ENCODE results near the gene CNGA2. TPM values are rescaled to one million over a fixed set of nuclear protein-coding genes. Genes with fewer than 3 reads are reported as not detected.

Gene CNGA2
- total and polyA plus RNA-seq, 2 donors (not counting 3 experiments of a cell fraction or from before 2014, with no cell fraction given): not detected

- Histone ChIP-seq H3K36me3 (ENCODE audit: control insufficient read depth in 2 of 2, extremely low read depth in 1 of 2, insufficient read depth in 2 of 2, low read length in 2 of 2) (no peaks in the 10 kb centered on the region), H3K9ac (replicated peaks; ENCODE audit: extremely low read depth, insufficient read depth, low read length) (no peak overlapping the region), H3K4me1 (ENCODE audit: control insufficient read depth, extremely low read depth, insufficient read depth, low read length) (no peaks in the 10 kb centered on the region), H3K27ac (ENCODE audit: insufficient read depth, low read depth, low read length) (no peak overlapping the region), H2AFZ (ENCODE audit: low read depth, low read length) (no peak overlapping the region), H3K9me1 (replicated peaks; ENCODE audit: control insufficient read depth, extremely low read depth, insufficient read depth, low read length) (no peaks in the 10 kb centered on the region), H3K79me2 (ENCODE audit: control insufficient read depth, insufficient read depth, low read length) (no peaks in the 10 kb centered on the region), H3K9me3 (replicated peaks; ENCODE audit: control insufficient read depth, insufficient read depth, low read length) (no peaks in the 10 kb centered on the region), H3K4me2 (ENCODE audit: insufficient read depth, low read length) (no peak overlapping the region), H3K4me3 (replicated peaks in 1 of 3; ENCODE audit: insufficient read depth in 1 of 3, low read depth in 1 of 3, low read length in 3 of 3) (no peak overlapping the region), H3K27me3 (ENCODE audit: control insufficient read depth in 2 of 2, insufficient read depth in 2 of 2, low read length in 2 of 2) (no peaks in the 10 kb centered on the region), H4K20me1 (replicated peaks; ENCODE audit: control insufficient read depth, extremely low read depth, insufficient read depth, low read length) (no peaks in the 10 kb centered on the region)
- ChIA-PET POLR2A (no interaction called here), CTCF (interaction anchor here (0.8 to 0.9 kb wide), 2 partner anchors 921 to 1109 kb away, joined by 3 to 5 read pairs; no protein-coding TSS in a partner anchor)
- dilution Hi-C loops (cut with MboI; ENCODE audit: extremely low pct_ligation_motif_present, low sequenced_read_pairs) (no loop called here), intact Hi-C loops (cut with micrococcal nuclease) (no loop called here)
- TF ChIP-seq GATA2 (IDR thresholded peaks at IDR 0.05; ENCODE audit: insufficient read depth, insufficient read length, low read depth, low read length) (no peak), POLR2AphosphoS5 (IDR thresholded peaks at IDR 0.05; ENCODE audit: insufficient read depth, low read depth, low read length) (no peak)
- DNase-seq (ENCODE audit: low read depth, low spot score) (no peak), FAIRE-seq (no peak)
- BruUV-seq (replicated peaks): no TSS peak
These were observed 22.3 kb upstream of the CNGA2 start for GRCh38 chrX:151712253-151712652.

GRCh38 chrX:151713849-151714248, 20.7 kb upstream of the CNGA2 start:
- POLR2A ChIA-PET: no interaction called here
- no peak overlapping the region for H3K4me3 ChIP-seq (replicated peaks in 1 of 3; ENCODE audit: insufficient read depth in 1 of 3, low read depth in 1 of 3, low read length in 3 of 3)
- BruUV-seq (replicated peaks): no TSS peak

More at GRCh38 chrX:151713849-151714248, 20.7 kb upstream of the CNGA2 start:
- no peaks in the 10 kb centered on the region for H3K79me2 ChIP-seq (ENCODE audit: control insufficient read depth, insufficient read depth, low read length)
- TF ChIP-seq CTCF (IDR thresholded peaks at IDR 0.05; ENCODE audit: extremely low read depth in 1 of 2, insufficient read depth in 1 of 2, low read depth in 1 of 2, low read length in 2 of 2) (peak; percentile 27 to 47), POLR2AphosphoS5 (IDR thresholded peaks at IDR 0.05; ENCODE audit: insufficient read depth, low read depth, low read length) (no peak)
- no peaks in the 10 kb centered on the region for H3K9me3 ChIP-seq (replicated peaks; ENCODE audit: control insufficient read depth, insufficient read depth, low read length)
- H3K4me1 ChIP-seq (ENCODE audit: control insufficient read depth, extremely low read depth, insufficient read depth, low read length): no peaks in the 10 kb centered on the region
- H3K27me3 ChIP-seq (ENCODE audit: control insufficient read depth in 2 of 2, insufficient read depth in 2 of 2, low read length in 2 of 2): no peaks in the 10 kb centered on the region
- DNase-seq (ENCODE audit: low read depth, low spot score) (no peak), FAIRE-seq (peak; percentile 37)
- no peak overlapping the region for H3K4me2 ChIP-seq (ENCODE audit: insufficient read depth, low read length)
- H4K20me1 ChIP-seq (replicated peaks; ENCODE audit: control insufficient read depth, extremely low read depth, insufficient read depth, low read length): no peaks in the 10 kb centered on the region
- intact Hi-C loops (cut with micrococcal nuclease): loop anchor here (1.0 kb wide), 3 partner anchors 918 to 1103 kb away; no protein-coding TSS in a partner anchor
- H2AFZ ChIP-seq (ENCODE audit: low read depth, low read length): no peak overlapping the region
- dilution Hi-C loops (cut with MboI; ENCODE audit: extremely low pct_ligation_motif_present, low sequenced_read_pairs): no loop called here
- H3K9me1 ChIP-seq (replicated peaks; ENCODE audit: control insufficient read depth, extremely low read depth, insufficient read depth, low read length): no peaks in the 10 kb centered on the region
- no peak overlapping the region for H3K9ac ChIP-seq (replicated peaks; ENCODE audit: extremely low read depth, insufficient read depth, low read length)
- no peak overlapping the region for H3K27ac ChIP-seq (ENCODE audit: insufficient read depth, low read depth, low read length)
- CTCF ChIA-PET: interaction anchor here (1.3 kb wide), 1 partner anchor 1107 kb away, joined by 4 read pairs; no protein-coding TSS in a partner anchor
- H3K36me3 ChIP-seq (ENCODE audit: control insufficient read depth in 2 of 2, extremely low read depth in 1 of 2, insufficient read depth in 2 of 2, low read length in 2 of 2): no peaks in the 10 kb centered on the region
